GM21737 (cell line): ENCODE data around the gene MUSTN1.

ENCODE experiments used
- ATAC-seq: cut with Tn5 transposase; IDR thresholded peaks from one replicate; pipeline ENCODE4 v1.9.1; 2021; ENCODE audit warnings: mild to moderate bottlenecking, moderate library complexity; ENCODE audit not compliant: unreplicated experiment

The MUSTN1 gene

GRCh38 chr3:52834871-52835501, at the start of gene MUSTN1:
Gene MUSTN1, minus strand, starts transcription at chr3:52835019. Its CDS starts 71 bp downstream, at chr3:52834948.
- ATAC-seq, result no peak

GRCh38 chr3:52882377-52882776, 47.6 kb upstream of the MUSTN1 start:
- ATAC-seq, result no peak

GRCh38 chr3:52881871-52882270, 47.1 kb upstream of the MUSTN1 start:
- no peak for ATAC-seq

- no peak for ATAC-seq
Observed at GRCh38 chr3:52880474-52880873, 45.7 kb upstream of the MUSTN1 start.

- no peak for ATAC-seq
Observed at GRCh38 chr3:52880047-52880446, 45.2 kb upstream of the MUSTN1 start.

GRCh38 chr3:52879581-52879980, 44.8 kb upstream of the MUSTN1 start:
- no peak for ATAC-seq

GRCh38 chr3:52879090-52879489, 44.3 kb upstream of the MUSTN1 start:
- ATAC-seq, result no peak

- no peak for ATAC-seq
Observed at GRCh38 chr3:52877085-52877484, 42.3 kb upstream of the MUSTN1 start.

- ATAC-seq, result no peak
Observed at GRCh38 chr3:52874864-52875587, 40.2 kb upstream of the MUSTN1 start.

- no peak for ATAC-seq
Observed at GRCh38 chr3:52874160-52874701, 39.4 kb upstream of the MUSTN1 start.

GRCh38 chr3:52873433-52874159, 38.8 kb upstream of the MUSTN1 start:
- ATAC-seq, result no peak

GRCh38 chr3:52872245-52872644, 37.4 kb upstream of the MUSTN1 start:
- ATAC-seq, result no peak

GRCh38 chr3:52871761-52872160, 36.9 kb upstream of the MUSTN1 start:
- no peak for ATAC-seq

- ATAC-seq, result no peak
Observed at GRCh38 chr3:52870471-52870870, 35.7 kb upstream of the MUSTN1 start.

- no peak for ATAC-seq
Observed at GRCh38 chr3:52866427-52866826, 31.6 kb upstream of the MUSTN1 start.

GRCh38 chr3:52865994-52866393, 31.2 kb upstream of the MUSTN1 start:
- ATAC-seq, result no peak

- ATAC-seq, result no peak
Observed at GRCh38 chr3:52860424-52860768, 25.6 kb upstream of the MUSTN1 start.

GRCh38 chr3:52859686-52860423, 25.0 kb upstream of the MUSTN1 start:
- no peak for ATAC-seq

- ATAC-seq, result no peak
Observed at GRCh38 chr3:52857864-52858263, 23.0 kb upstream of the MUSTN1 start.

GRCh38 chr3:52857133-52857532, 22.3 kb upstream of the MUSTN1 start:
- ATAC-seq, result no peak

GRCh38 chr3:52856666-52857065, 21.8 kb upstream of the MUSTN1 start:
- no peak for ATAC-seq
